Peyer's patch (tissue), 4 donors: ENCODE results near the gene MAML2.

Source experiments
- POLR2A ChIP-seq, 2 donors: fragments of 450-650 bp; IDR thresholded peaks; one replicate each; pipeline ENCODE4 v1.5.1; 2017; ENCODE audit warnings: antibody characterized with exemption in 2 of 2, mild to moderate bottlenecking in 2 of 2, moderate library complexity in 2 of 2
- TF ChIP-seq, protein P1 (sequence below), 6 experiments: fragments of 450-650 bp in 4 of 6; fragments of 200-600 bp in 2 of 6; sonication (generic) in 1 of 6; IDR thresholded peaks; one replicate each; pipeline ENCODE4 v1.5.1; 2017 to 2019; ENCODE audit warnings: antibody characterized with exemption in 6 of 6, mild to moderate bottlenecking in 3 of 6, moderate library complexity in 1 of 6

DNA sequence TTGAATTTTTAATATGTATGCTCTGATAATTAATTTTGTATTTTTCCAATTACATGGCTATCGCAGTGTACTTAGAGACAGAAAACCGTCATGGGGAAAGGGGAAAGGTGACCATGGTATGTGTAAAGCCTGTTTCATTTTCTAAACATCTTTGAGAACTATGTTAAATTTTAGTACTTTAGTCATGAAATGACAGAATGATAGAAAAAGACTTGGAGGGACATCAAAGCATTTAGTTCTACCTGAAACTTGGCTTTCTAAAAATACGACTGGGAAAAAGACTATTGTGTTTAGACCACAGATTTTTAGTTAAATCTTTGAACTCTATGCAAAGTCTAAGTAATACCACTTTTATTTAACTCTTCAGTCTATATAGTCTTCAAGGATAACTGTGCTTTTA, 54.1 kb downstream of the MAML2 start:
- TF ChIP-seq, protein P1, sequence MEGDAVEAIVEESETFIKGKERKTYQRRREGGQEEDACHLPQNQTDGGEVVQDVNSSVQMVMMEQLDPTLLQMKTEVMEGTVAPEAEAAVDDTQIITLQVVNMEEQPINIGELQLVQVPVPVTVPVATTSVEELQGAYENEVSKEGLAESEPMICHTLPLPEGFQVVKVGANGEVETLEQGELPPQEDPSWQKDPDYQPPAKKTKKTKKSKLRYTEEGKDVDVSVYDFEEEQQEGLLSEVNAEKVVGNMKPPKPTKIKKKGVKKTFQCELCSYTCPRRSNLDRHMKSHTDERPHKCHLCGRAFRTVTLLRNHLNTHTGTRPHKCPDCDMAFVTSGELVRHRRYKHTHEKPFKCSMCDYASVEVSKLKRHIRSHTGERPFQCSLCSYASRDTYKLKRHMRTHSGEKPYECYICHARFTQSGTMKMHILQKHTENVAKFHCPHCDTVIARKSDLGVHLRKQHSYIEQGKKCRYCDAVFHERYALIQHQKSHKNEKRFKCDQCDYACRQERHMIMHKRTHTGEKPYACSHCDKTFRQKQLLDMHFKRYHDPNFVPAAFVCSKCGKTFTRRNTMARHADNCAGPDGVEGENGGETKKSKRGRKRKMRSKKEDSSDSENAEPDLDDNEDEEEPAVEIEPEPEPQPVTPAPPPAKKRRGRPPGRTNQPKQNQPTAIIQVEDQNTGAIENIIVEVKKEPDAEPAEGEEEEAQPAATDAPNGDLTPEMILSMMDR (IDR thresholded peaks at IDR 0.05) = no peak
- TF ChIP-seq POLR2A (IDR thresholded peaks at IDR 0.05) = no peak
